A673 (cell line): ENCODE results near the gene RNF25.

Experiments used
- CTCF ChIP-seq: fragments of 300-800, 200-600 bp; sonication (generic); conservative IDR thresholded peaks from 2 replicates; pipeline ENCODE4 v1.5.1; 2017; ENCODE audit warnings: low read depth, mild to moderate bottlenecking, antibody characterized with exemption, low read length, moderate library complexity, mixed read lengths
- EZH2 ChIP-seq: fragments of 200-600 bp; sonication (generic); IDR thresholded peaks from 2 replicates; pipeline ENCODE4 v1.6.1; 2017; ENCODE audit warnings: borderline replicate concordance, low read depth, mild to moderate bottlenecking, mixed read lengths, antibody characterized with exemption, low read length; ENCODE audit not compliant: poor library complexity, severe bottlenecking

DNA sequence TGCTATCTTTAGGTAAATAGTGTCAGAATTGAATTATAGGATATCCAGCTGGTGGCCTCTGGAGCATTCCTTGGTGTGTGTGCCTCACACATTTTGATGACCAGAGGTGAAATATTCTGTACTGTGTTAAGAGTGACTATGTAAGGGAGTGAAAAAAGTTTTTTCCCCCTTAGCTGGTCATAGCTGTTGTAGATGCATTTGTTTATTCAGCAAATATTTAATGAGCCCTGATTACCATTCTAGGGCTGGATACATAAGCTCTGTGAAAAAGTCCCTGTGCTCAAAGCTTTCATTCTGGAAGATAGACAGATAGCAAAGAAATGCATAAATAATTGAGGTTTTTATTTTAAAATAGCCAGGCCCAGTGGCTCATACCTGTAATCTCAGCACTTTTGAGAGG, 49.7 kb upstream of the RNF25 start:
- TF ChIP-seq CTCF (no peak), EZH2 (no peak)
